Measurements from ENCODE around the gene SRSF4. TPM values are rescaled to one million over a fixed set of nuclear protein-coding genes. Genes with fewer than 3 reads are reported as not detected.

The SRSF4 gene
- total RNA-seq, 1 donor from 2014 or later, result 52.6 TPM

GRCh38 chr1:29159773-29160172 lies 21.9 kb downstream of the SRSF4 start:
- no peak overlapping the region for H3K9ac ChIP-seq (ENCODE audit: low read length)
- peaks cover 82% of the 10 kb centered on the region for H4K20me1 ChIP-seq (ENCODE audit: insufficient read depth, low read length)
- H3K36me3 ChIP-seq (ENCODE audit: insufficient read depth, low read length), result peaks cover 44% of the 10 kb centered on the region
- H3K27me3 ChIP-seq (ENCODE audit: insufficient read depth, low read length), result no peaks in the 10 kb centered on the region
- no peaks in the 10 kb centered on the region for H3K9me3 ChIP-seq (ENCODE audit: insufficient read depth, low read depth, low read length)
- TF ChIP-seq EZH2 (IDR thresholded peaks at IDR 0.05; ENCODE audit: insufficient read depth, low read length) (no peak), CTCF (IDR thresholded peaks at IDR 0.05; ENCODE audit: insufficient read depth, low read depth, low read length) (no peak)
- no peak overlapping the region for H2AFZ ChIP-seq (ENCODE audit: low read depth, low read length)
- H3K79me2 ChIP-seq (ENCODE audit: insufficient read depth, low read length), result peaks cover 94% of the 10 kb centered on the region
- no peak overlapping the region for H3K4me3 ChIP-seq (ENCODE audit: insufficient read depth, low read depth, low read length)
- FAIRE-seq (no peak), DNase-seq (ENCODE audit: low read depth) (no peak)
- no peak overlapping the region for H3K27ac ChIP-seq (ENCODE audit: low read depth, low read length)
- no peaks in the 10 kb centered on the region for H3K4me1 ChIP-seq (ENCODE audit: insufficient read depth, low read length)
- Mint-ChIP-seq H3K9me3 (ENCODE audit: unreplicated experiment) (no peaks in the 10 kb centered on the region), H3K4me1 (ENCODE audit: low read depth, unreplicated experiment) (peaks cover 14% of the 10 kb centered on the region), H3K4me3 (ENCODE audit: unreplicated experiment) (no peak overlapping the region), H3K27me3 (ENCODE audit: low read depth, unreplicated experiment) (no peaks in the 10 kb centered on the region), H3K27ac (ENCODE audit: unreplicated experiment) (no peak overlapping the region), H3K36me3 (ENCODE audit: low read depth, unreplicated experiment) (peaks cover 20% of the 10 kb centered on the region)
- no peak overlapping the region for H3K4me2 ChIP-seq (ENCODE audit: low read length)

- H3K36me3 Mint-ChIP-seq (ENCODE audit: low read depth, unreplicated experiment), result peaks cover 20% of the 10 kb centered on the region
- Histone ChIP-seq H3K36me3 (ENCODE audit: insufficient read depth, low read length) (peaks cover 60% of the 10 kb centered on the region), H3K79me2 (ENCODE audit: insufficient read depth, low read length) (peaks cover 75% of the 10 kb centered on the region)
Observed at GRCh38 chr1:29157269-29157601, 24.5 kb downstream of the SRSF4 start.

More at GRCh38 chr1:29157269-29157601, 24.5 kb downstream of the SRSF4 start:
- FAIRE-seq (no peak), DNase-seq (ENCODE audit: low read depth) (no peak)
- H3K9ac ChIP-seq (ENCODE audit: low read length), result no peak overlapping the region
- no peaks in the 10 kb centered on the region for H3K27me3 ChIP-seq (ENCODE audit: insufficient read depth, low read length)
- TF ChIP-seq EZH2 (IDR thresholded peaks at IDR 0.05; ENCODE audit: insufficient read depth, low read length) (no peak), CTCF (IDR thresholded peaks at IDR 0.05; ENCODE audit: insufficient read depth, low read depth, low read length) (no peak)
- H3K4me1 ChIP-seq (ENCODE audit: insufficient read depth, low read length), result no peaks in the 10 kb centered on the region
- peaks cover 9% of the 10 kb centered on the region for H3K4me1 Mint-ChIP-seq (ENCODE audit: low read depth, unreplicated experiment)
- no peaks in the 10 kb centered on the region for H3K27me3 Mint-ChIP-seq (ENCODE audit: low read depth, unreplicated experiment)
- no peak overlapping the region for H2AFZ ChIP-seq (ENCODE audit: low read depth, low read length)
- no peak overlapping the region for H3K4me2 ChIP-seq (ENCODE audit: low read length)
- H3K4me3 ChIP-seq (ENCODE audit: insufficient read depth, low read depth, low read length), result no peak overlapping the region
- no peaks in the 10 kb centered on the region for H3K9me3 Mint-ChIP-seq (ENCODE audit: unreplicated experiment)
- H3K27ac Mint-ChIP-seq (ENCODE audit: unreplicated experiment), result no peak overlapping the region
- H3K27ac ChIP-seq (ENCODE audit: low read depth, low read length), result no peak overlapping the region
- H3K9me3 ChIP-seq (ENCODE audit: insufficient read depth, low read depth, low read length), result no peaks in the 10 kb centered on the region
- no peak overlapping the region for H3K4me3 Mint-ChIP-seq (ENCODE audit: unreplicated experiment)
- H4K20me1 ChIP-seq (ENCODE audit: insufficient read depth, low read length), result peaks cover 64% of the 10 kb centered on the region
